Measurements from ENCODE around the gene DGKH. TPM values are rescaled to one million over a fixed set of nuclear protein-coding genes. Genes with fewer than 3 reads are reported as not detected.

DGKH gene
- total and polyA plus RNA-seq, 2 donors (not counting 1 experiment from before 2014, with no cell fraction given) = 0.06 to 0.67 TPM

DNA sequence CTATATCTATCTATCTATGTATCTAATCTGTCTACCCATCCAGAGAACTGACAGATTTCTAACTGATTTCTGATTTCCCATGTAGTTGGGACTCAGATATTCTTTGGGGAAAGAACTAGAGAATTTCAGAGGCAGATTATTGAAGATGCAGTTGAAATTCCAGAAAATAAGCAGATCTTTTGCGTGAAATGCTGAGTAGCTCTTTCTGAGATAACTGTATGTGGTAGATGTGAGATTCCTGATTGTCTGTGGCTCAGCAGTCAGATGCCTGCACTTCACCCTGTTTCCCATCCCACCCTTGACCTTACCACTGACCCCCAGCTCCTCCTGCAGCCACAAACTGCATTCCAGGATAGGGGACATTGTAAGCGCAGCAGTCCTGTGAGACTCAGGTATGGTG, 61.5 kb downstream of the DGKH start:
- no peak for TF ChIP-seq EZH2 (IDR thresholded peaks at IDR 0.05; ENCODE audit: borderline replicate concordance, insufficient read depth, low read depth, low read length, poor library complexity, severe bottlenecking)
- TF ChIP-seq, protein P1, sequence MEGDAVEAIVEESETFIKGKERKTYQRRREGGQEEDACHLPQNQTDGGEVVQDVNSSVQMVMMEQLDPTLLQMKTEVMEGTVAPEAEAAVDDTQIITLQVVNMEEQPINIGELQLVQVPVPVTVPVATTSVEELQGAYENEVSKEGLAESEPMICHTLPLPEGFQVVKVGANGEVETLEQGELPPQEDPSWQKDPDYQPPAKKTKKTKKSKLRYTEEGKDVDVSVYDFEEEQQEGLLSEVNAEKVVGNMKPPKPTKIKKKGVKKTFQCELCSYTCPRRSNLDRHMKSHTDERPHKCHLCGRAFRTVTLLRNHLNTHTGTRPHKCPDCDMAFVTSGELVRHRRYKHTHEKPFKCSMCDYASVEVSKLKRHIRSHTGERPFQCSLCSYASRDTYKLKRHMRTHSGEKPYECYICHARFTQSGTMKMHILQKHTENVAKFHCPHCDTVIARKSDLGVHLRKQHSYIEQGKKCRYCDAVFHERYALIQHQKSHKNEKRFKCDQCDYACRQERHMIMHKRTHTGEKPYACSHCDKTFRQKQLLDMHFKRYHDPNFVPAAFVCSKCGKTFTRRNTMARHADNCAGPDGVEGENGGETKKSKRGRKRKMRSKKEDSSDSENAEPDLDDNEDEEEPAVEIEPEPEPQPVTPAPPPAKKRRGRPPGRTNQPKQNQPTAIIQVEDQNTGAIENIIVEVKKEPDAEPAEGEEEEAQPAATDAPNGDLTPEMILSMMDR (IDR thresholded peaks at IDR 0.05) = no peak
- CTCF ChIA-PET = interaction anchor here (0.6 to 11.4 kb wide), 5 partner anchors 9 to 725 kb away, joined by 3 to 156 read pairs (median 11); no protein-coding TSS in a partner anchor
- DNase-seq (no peak), ATAC-seq (ENCODE audit: low read depth) (no peak)
- Histone ChIP-seq H3K27me3 (replicated peaks in 1 of 4; ENCODE audit: control extremely low read depth in 1 of 4, control insufficient read depth in 3 of 4, insufficient read depth in 4 of 4, low read length in 3 of 4) (peaks cover 0 to 3% (median 0%) of the 10 kb centered on the region in 4 experiments), H3K36me3 (replicated peaks in 1 of 2; ENCODE audit: control extremely low read depth in 1 of 2, control insufficient read depth in 1 of 2, extremely low read depth in 1 of 2, insufficient read depth in 2 of 2, low read length in 1 of 2) (no peaks in the 10 kb centered on the region), H3K27ac (ENCODE audit: low read length in 2 of 2) (no peak overlapping the region), H3K4me2 (replicated peaks; ENCODE audit: low read depth, low read length, poor library complexity, severe bottlenecking) (no peak overlapping the region), H3K79me2 (ENCODE audit: control insufficient read depth, insufficient read depth, low read length) (no peaks in the 10 kb centered on the region), H2AFZ (ENCODE audit: insufficient read depth, low read depth, low read length, poor library complexity, severe bottlenecking) (no peak overlapping the region), H4K20me1 (ENCODE audit: control insufficient read depth, insufficient read depth, low read length, poor library complexity, severe bottlenecking) (no peaks in the 10 kb centered on the region), H3K4me3 (ENCODE audit: control extremely low read depth in 1 of 5, extremely low read depth in 1 of 5, insufficient read depth in 1 of 5, low read depth in 2 of 5, low read length in 4 of 5) (no peak overlapping the region), H3K9me3 (ENCODE audit: control extremely low read depth in 1 of 3, control insufficient read depth in 2 of 3, insufficient read depth in 1 of 3, low read length in 2 of 3) (no peaks in the 10 kb centered on the region), H3K4me1 (ENCODE audit: control insufficient read depth in 2 of 2, insufficient read depth in 2 of 2, low read length in 2 of 2) (no peaks in the 10 kb centered on the region), H3K9ac (ENCODE audit: low read length) (no peak overlapping the region)
- POLR2A ChIA-PET = no interaction called here
- Mint-ChIP-seq H3K27me3 (peaks cover 8% of the 10 kb centered on the region), H3K9me3 (ENCODE audit: insufficient read depth) (no peaks in the 10 kb centered on the region), H3K4me1 (no peaks in the 10 kb centered on the region), H3K4me3 (no peak overlapping the region), H3K27ac (no peak overlapping the region)
- intact Hi-C loops (cut with micrococcal nuclease) = loop anchor here (1.0 kb wide), 2 partner anchors 204 to 757 kb away; no protein-coding TSS in a partner anchor
- no CpG with 5 or more reads among the region's 2 CpGs for WGBS (ENCODE audit: insufficient coverage)

DNA sequence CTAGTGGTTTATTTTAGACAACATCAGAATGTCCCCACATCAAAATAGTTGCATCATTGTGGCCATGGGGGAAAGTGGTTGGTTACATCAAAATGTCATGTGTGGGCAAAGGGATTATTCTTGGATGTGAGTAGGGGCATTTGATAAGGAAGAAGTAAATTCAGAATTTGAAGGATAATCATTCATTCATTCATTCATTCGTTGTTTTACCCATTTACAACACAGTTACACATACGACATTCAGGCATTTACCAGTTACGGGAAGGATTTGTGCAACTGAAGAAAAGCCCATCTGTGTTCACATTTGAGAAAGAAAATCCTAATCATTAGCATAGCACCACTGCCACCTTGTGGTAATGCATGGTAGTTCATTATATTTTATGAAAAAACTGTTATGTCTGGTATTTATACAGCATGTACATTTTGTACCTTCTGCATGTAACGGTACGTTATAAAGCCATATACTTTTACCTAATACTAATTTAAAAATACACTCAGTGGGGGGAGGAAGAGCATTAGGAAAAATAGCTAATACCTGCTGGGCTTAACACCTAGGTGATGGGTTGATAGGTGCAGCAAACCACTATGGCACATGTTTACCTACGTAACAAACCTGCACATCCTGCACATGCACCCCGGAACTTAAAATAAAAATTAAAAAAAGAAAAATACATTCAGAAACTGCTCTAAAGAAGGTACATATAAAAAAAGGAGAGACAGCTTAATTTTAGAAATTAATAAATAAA, 62.1 kb downstream of the DGKH start:
- ChIA-PET POLR2A (no interaction called here), CTCF (interaction anchor here (1.1 to 11.4 kb wide), 9 partner anchors 9 to 1036 kb away, joined by 3 to 156 read pairs (median 8); no protein-coding TSS in a partner anchor)
- Mint-ChIP-seq H3K9me3 (ENCODE audit: insufficient read depth) (no peaks in the 10 kb centered on the region), H3K4me1 (no peaks in the 10 kb centered on the region), H3K4me3 (no peak overlapping the region), H3K27ac (no peak overlapping the region), H3K27me3 (peaks cover 8% of the 10 kb centered on the region)
- no peak overlapping the region for H3K4me3 ChIP-seq (ENCODE audit: control extremely low read depth in 1 of 5, extremely low read depth in 1 of 5, insufficient read depth in 1 of 5, low read depth in 2 of 5, low read length in 4 of 5)
- ATAC-seq (ENCODE audit: low read depth) (peak; percentile 57), DNase-seq (peak; percentile 76)
- intact Hi-C loops (cut with micrococcal nuclease) = loop anchor here (1.0 kb wide), 2 partner anchors 204 to 757 kb away; no protein-coding TSS in a partner anchor
- H3K4me1 ChIP-seq (ENCODE audit: control insufficient read depth in 2 of 2, insufficient read depth in 2 of 2, low read length in 2 of 2) = no peaks in the 10 kb centered on the region
- H3K4me2 ChIP-seq (replicated peaks; ENCODE audit: low read depth, low read length, poor library complexity, severe bottlenecking) = no peak overlapping the region
- H4K20me1 ChIP-seq (ENCODE audit: control insufficient read depth, insufficient read depth, low read length, poor library complexity, severe bottlenecking) = no peaks in the 10 kb centered on the region
- no peaks in the 10 kb centered on the region for H3K36me3 ChIP-seq (replicated peaks in 1 of 2; ENCODE audit: control extremely low read depth in 1 of 2, control insufficient read depth in 1 of 2, extremely low read depth in 1 of 2, insufficient read depth in 2 of 2, low read length in 1 of 2)
- WGBS (ENCODE audit: insufficient coverage) = no CpG with 5 or more reads among the region's 7 CpGs
- H2AFZ ChIP-seq (ENCODE audit: insufficient read depth, low read depth, low read length, poor library complexity, severe bottlenecking) = no peak overlapping the region
- TF ChIP-seq, protein P1 (IDR thresholded peaks at IDR 0.05) = peak; percentile 93
- no peak for TF ChIP-seq EZH2 (IDR thresholded peaks at IDR 0.05; ENCODE audit: borderline replicate concordance, insufficient read depth, low read depth, low read length, poor library complexity, severe bottlenecking)
- peaks cover 0 to 3% (median 0%) of the 10 kb centered on the region in 4 experiments for H3K27me3 ChIP-seq (replicated peaks in 1 of 4; ENCODE audit: control extremely low read depth in 1 of 4, control insufficient read depth in 3 of 4, insufficient read depth in 4 of 4, low read length in 3 of 4)
- H3K9me3 ChIP-seq (ENCODE audit: control extremely low read depth in 1 of 3, control insufficient read depth in 2 of 3, insufficient read depth in 1 of 3, low read length in 2 of 3) = no peaks in the 10 kb centered on the region
- H3K79me2 ChIP-seq (ENCODE audit: control insufficient read depth, insufficient read depth, low read length) = no peaks in the 10 kb centered on the region
- no peak overlapping the region for H3K27ac ChIP-seq (ENCODE audit: low read length in 2 of 2)
- H3K9ac ChIP-seq (ENCODE audit: low read length) = no peak overlapping the region

All from B cell (primary cell).